GM10847 (cell line): ENCODE results near the gene RNF217.

Experiments
- POLR2A ChIP-seq: IDR thresholded peaks from 2 replicates; pipeline ENCODE4 v1.6.1; 2011; ENCODE audit not compliant: insufficient read length; ENCODE audit errors: extremely low read depth

RNF217 gene

DNA sequence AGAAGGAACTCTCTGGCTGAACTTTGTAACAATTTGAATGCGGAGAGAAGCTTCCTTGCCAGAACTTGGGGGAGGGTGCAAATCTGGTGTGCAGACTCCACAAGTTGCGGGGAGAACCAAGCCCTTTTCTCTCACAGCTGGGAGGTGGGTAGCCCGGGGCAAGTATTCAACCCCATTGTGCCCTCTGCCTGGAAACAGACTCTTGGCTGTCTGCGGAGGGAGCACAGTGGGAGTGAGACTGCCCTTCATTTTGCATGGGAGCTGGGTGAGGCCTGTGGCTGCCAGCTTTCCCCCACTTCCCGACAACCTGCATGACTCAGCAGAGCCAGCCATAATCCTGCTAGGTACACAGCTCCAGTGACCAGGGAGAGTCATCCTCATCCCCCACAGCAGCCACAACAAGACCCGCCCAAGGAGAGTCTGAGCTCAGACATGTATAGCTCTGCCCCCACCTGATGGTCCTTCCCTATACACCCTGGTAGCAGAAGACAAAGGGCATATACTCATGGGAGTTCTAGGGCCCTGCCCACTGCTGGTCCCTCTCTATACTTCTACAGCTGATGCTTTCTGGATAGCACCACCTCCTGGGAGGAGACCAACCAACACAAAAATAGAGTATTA is 161.9 kb downstream of the RNF217 start:
- no peak for TF ChIP-seq POLR2A

- no peak for TF ChIP-seq POLR2A
These were observed 167.1 kb downstream of the RNF217 start for GRCh38 chr6:125129354-125129753.

DNA sequence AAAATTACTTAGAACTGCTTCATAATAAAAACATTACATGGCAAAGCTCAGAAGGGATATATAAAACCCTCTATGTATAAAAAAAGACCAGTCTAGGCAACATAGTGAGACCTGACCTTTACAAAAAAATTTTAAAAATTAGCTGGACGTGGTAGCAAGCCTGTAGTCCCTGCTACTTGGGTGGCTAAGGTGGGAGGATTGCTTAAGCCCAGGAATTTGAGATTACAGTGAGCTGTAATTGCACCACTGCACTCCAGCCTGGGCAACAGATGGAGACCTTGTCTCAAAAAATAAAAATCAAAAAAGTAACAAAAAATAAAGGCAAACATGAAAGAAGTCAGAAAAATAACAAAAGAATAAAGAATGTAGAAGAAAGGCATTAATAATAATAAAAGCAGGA is 169.8 kb downstream of the RNF217 start:
- no peak for TF ChIP-seq POLR2A

DNA sequence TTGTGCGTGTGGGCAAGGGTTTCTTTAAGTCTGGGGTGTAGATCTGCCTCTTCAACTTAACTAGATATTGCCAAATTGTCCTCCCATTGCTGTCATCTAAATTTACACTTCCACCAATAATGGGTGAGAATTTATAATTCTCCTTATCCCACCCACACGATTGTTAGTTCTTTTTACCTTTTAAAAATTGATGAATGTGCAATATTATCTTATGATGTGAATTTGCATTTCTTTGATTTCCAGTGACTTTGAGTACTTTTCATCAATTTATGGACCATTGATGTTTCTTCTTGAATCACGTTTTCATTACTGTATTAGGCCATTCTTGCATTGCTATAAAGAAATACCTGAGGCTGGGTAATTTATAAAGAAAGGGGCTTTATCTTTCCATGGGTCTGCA is 174.1 kb downstream of the RNF217 start:
- no peak for TF ChIP-seq POLR2A

GRCh38 chr6:125138083-125138482 is 175.8 kb downstream of the RNF217 start:
- no peak for TF ChIP-seq POLR2A

- no peak for TF ChIP-seq POLR2A
These were observed 178.6 kb downstream of the RNF217 start for GRCh38 chr6:125140808-125141207.
